ENCODE results near the gene LGI2. TPM values are rescaled to one million over a fixed set of nuclear protein-coding genes. Genes with fewer than 3 reads are reported as not detected.

The LGI2 gene
- total RNA-seq (ENCODE audit: low replicate concordance) = 0.08 and 1.2 TPM in 2 replicates

DNA sequence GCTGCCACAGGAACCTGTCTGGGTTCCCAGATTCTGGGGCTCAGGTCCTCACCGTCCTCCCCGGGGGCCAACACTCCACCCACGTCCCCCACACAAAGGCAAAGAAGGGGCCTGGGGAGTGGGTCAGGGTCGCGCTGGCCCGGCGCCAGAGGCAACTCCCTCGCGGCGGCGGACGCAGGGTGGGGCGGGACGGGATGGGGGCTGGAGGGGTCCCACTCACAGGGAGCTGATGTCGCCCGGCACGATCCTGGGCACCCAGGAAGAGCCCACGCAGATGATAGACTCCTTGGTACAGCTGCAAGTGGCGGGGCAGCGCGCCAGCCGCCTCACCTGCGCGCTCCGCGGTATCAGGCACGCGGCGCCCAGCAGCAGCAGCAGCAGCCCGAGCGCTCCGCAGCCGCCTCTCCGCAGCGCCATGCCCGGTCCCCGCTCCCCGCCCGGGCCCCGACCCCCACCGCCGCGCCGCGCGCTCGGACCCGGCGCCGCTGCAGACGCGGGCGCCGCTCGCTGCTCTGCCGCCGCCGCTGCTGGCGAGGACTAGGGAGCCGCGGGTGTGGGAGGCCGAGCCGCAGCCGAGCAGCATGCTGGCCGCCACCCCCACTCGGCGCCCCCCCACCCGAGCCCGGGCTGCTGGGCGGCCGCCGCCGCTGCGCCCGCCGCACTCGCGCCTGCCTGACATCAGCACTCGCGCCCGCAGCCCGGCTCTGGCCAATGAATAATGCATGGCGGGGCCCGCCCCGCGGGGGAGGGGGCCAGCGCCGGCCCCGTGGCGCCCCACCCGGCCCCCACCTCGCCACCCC lies at the start of gene LGI2:
TSS of gene LGI2 (minus strand) at position 670 of the 800 bp plus-strand sequence. CDS start at position 417, 253 bp downstream.

Other genes with a start within 250 kb of the LGI2 start
- 5.8 and 66.9 TPM in 2 replicates for gene SOD3, start 235.4 kb downstream of the LGI2 start, total RNA-seq (ENCODE audit: low replicate concordance)
- gene CCDC149, start 117.9 kb downstream of the LGI2 start, total RNA-seq (ENCODE audit: low replicate concordance) = 5.6 and 36.5 TPM in 2 replicates
- 5.2 and 7.1 TPM in 2 replicates for gene SEPSECS, start 129.5 kb upstream of the LGI2 start, total RNA-seq (ENCODE audit: low replicate concordance)
- 7.8 and 16.3 TPM in 2 replicates for gene PI4K2B, start 203.1 kb upstream of the LGI2 start, total RNA-seq (ENCODE audit: low replicate concordance)

Data from smooth muscle cell of the coronary artery (primary cell).